Measurements from ENCODE around the gene POLR3F.

Gene POLR3F

GRCh38 chr20:18430172-18430826 lies 36.9 kb upstream of the POLR3F start:
- Histone ChIP-seq H3K18ac (ENCODE audit: low read length) (no peak overlapping the region), H3K36me3 (ENCODE audit: control insufficient read depth in 1 of 2, insufficient read depth in 2 of 2, low read length in 2 of 2) (no peaks in the 10 kb centered on the region), H4K91ac (ENCODE audit: low read depth, low read length) (no peak overlapping the region), H3K79me1 (ENCODE audit: low read length) (no peaks in the 10 kb centered on the region), H3K27me3 (ENCODE audit: insufficient read depth, low read length) (no peaks in the 10 kb centered on the region), H3K27ac (ENCODE audit: low read depth, low read length) (no peak overlapping the region), H3K4me3 (ENCODE audit: low read depth, low read length) (no peak overlapping the region), H3K9ac (ENCODE audit: low read length) (no peak overlapping the region), H3K9me3 (ENCODE audit: insufficient read depth, low read depth, low read length) (no peaks in the 10 kb centered on the region), H3K4ac (ENCODE audit: low read depth, low read length) (no peak overlapping the region), H4K12ac (ENCODE audit: low read depth, low read length) (no peak overlapping the region), H2BK5ac (ENCODE audit: low read depth, low read length, poor library complexity) (no peak overlapping the region), H2AFZ (ENCODE audit: insufficient read depth, low read length, poor library complexity) (no peak overlapping the region), H3K4me1 (ENCODE audit: control insufficient read depth in 1 of 2, insufficient read depth in 2 of 2, low read length in 2 of 2) (no peaks in the 10 kb centered on the region), H2BK12ac (ENCODE audit: low read length) (no peak overlapping the region), H3K4me2 (ENCODE audit: low read length) (no peak overlapping the region), H3K23ac (ENCODE audit: low read length) (no peak overlapping the region), H3K14ac (ENCODE audit: low read length) (no peak overlapping the region), H4K8ac (ENCODE audit: low read depth, low read length) (no peak overlapping the region), H3K79me2 (ENCODE audit: control insufficient read depth, insufficient read depth, low read length, poor library complexity) (no peaks in the 10 kb centered on the region), H2BK120ac (ENCODE audit: insufficient read depth, low read length, poor library complexity) (no peak overlapping the region), H2AK5ac (ENCODE audit: low read length) (no peak overlapping the region)
- DNase-seq, result no peak
- WGBS (ENCODE audit: extremely low coverage, insufficient coverage, insufficient read length), result no CpG with 5 or more reads among the region's 9 CpGs

- H2AFZ ChIP-seq (ENCODE audit: insufficient read depth, low read length, poor library complexity), result no peak overlapping the region
- H2BK120ac ChIP-seq (ENCODE audit: insufficient read depth, low read length, poor library complexity), result no peak overlapping the region
- H3K36me3 ChIP-seq (ENCODE audit: control insufficient read depth in 1 of 2, insufficient read depth in 2 of 2, low read length in 2 of 2), result no peaks in the 10 kb centered on the region
- H3K4me3 ChIP-seq (ENCODE audit: low read depth, low read length), result no peak overlapping the region
- H4K8ac ChIP-seq (ENCODE audit: low read depth, low read length), result no peak overlapping the region
- no peaks in the 10 kb centered on the region for H3K79me2 ChIP-seq (ENCODE audit: control insufficient read depth, insufficient read depth, low read length, poor library complexity)
- H3K23ac ChIP-seq (ENCODE audit: low read length), result no peak overlapping the region
- no peak overlapping the region for H3K18ac ChIP-seq (ENCODE audit: low read length)
- no peak overlapping the region for H3K4me2 ChIP-seq (ENCODE audit: low read length)
- no peak overlapping the region for H3K4ac ChIP-seq (ENCODE audit: low read depth, low read length)
- H4K12ac ChIP-seq (ENCODE audit: low read depth, low read length), result no peak overlapping the region
- no peak overlapping the region for H2BK12ac ChIP-seq (ENCODE audit: low read length)
- no peak overlapping the region for H3K14ac ChIP-seq (ENCODE audit: low read length)
- H3K9ac ChIP-seq (ENCODE audit: low read length), result no peak overlapping the region
- no peak overlapping the region for H3K27ac ChIP-seq (ENCODE audit: low read depth, low read length)
- H2AK5ac ChIP-seq (ENCODE audit: low read length), result no peak overlapping the region
- H3K79me1 ChIP-seq (ENCODE audit: low read length), result no peaks in the 10 kb centered on the region
- no peaks in the 10 kb centered on the region for H3K27me3 ChIP-seq (ENCODE audit: insufficient read depth, low read length)
- no peak overlapping the region for H4K91ac ChIP-seq (ENCODE audit: low read depth, low read length)
- H2BK5ac ChIP-seq (ENCODE audit: low read depth, low read length, poor library complexity), result no peak overlapping the region
- DNase-seq, result peak; percentile 96
- no peaks in the 10 kb centered on the region for H3K4me1 ChIP-seq (ENCODE audit: control insufficient read depth in 1 of 2, insufficient read depth in 2 of 2, low read length in 2 of 2)
- WGBS (ENCODE audit: extremely low coverage, insufficient coverage, insufficient read length), result no CpG with 5 or more reads among the region's 6 CpGs
- H3K9me3 ChIP-seq (ENCODE audit: insufficient read depth, low read depth, low read length), result no peaks in the 10 kb centered on the region
These were observed 36.0 kb upstream of the POLR3F start for GRCh38 chr20:18431206-18431605.

- Histone ChIP-seq H3K9me3 (ENCODE audit: insufficient read depth, low read depth, low read length) (no peaks in the 10 kb centered on the region), H3K9ac (ENCODE audit: low read length) (no peak overlapping the region), H3K4me2 (ENCODE audit: low read length) (no peak overlapping the region), H3K14ac (ENCODE audit: low read length) (no peak overlapping the region), H4K12ac (ENCODE audit: low read depth, low read length) (no peak overlapping the region), H3K4me1 (ENCODE audit: control insufficient read depth in 1 of 2, insufficient read depth in 2 of 2, low read length in 2 of 2) (no peaks in the 10 kb centered on the region), H2BK5ac (ENCODE audit: low read depth, low read length, poor library complexity) (no peak overlapping the region), H3K79me2 (ENCODE audit: control insufficient read depth, insufficient read depth, low read length, poor library complexity) (no peaks in the 10 kb centered on the region), H3K4ac (ENCODE audit: low read depth, low read length) (no peak overlapping the region), H4K91ac (ENCODE audit: low read depth, low read length) (no peak overlapping the region), H2AFZ (ENCODE audit: insufficient read depth, low read length, poor library complexity) (no peak overlapping the region), H3K79me1 (ENCODE audit: low read length) (no peaks in the 10 kb centered on the region), H3K27me3 (ENCODE audit: insufficient read depth, low read length) (no peaks in the 10 kb centered on the region), H3K36me3 (ENCODE audit: control insufficient read depth in 1 of 2, insufficient read depth in 2 of 2, low read length in 2 of 2) (no peaks in the 10 kb centered on the region), H2BK12ac (ENCODE audit: low read length) (no peak overlapping the region), H3K18ac (ENCODE audit: low read length) (no peak overlapping the region), H3K27ac (ENCODE audit: low read depth, low read length) (no peak overlapping the region), H3K4me3 (ENCODE audit: low read depth, low read length) (no peak overlapping the region), H3K23ac (ENCODE audit: low read length) (no peak overlapping the region), H2BK120ac (ENCODE audit: insufficient read depth, low read length, poor library complexity) (no peak overlapping the region), H2AK5ac (ENCODE audit: low read length) (no peak overlapping the region), H4K8ac (ENCODE audit: low read depth, low read length) (no peak overlapping the region)
- no CpG with 5 or more reads among the region's 2 CpGs for WGBS (ENCODE audit: extremely low coverage, insufficient coverage, insufficient read length)
- DNase-seq, result no peak
These were observed 30.3 kb upstream of the POLR3F start for GRCh38 chr20:18436847-18437246.

- no peaks in the 10 kb centered on the region for H3K79me1 ChIP-seq (ENCODE audit: low read length)
- no peak overlapping the region for H2AK5ac ChIP-seq (ENCODE audit: low read length)
- no peak overlapping the region for H3K18ac ChIP-seq (ENCODE audit: low read length)
- no peaks in the 10 kb centered on the region for H3K27me3 ChIP-seq (ENCODE audit: insufficient read depth, low read length)
- no peak overlapping the region for H2BK12ac ChIP-seq (ENCODE audit: low read length)
- H3K27ac ChIP-seq (ENCODE audit: low read depth, low read length), result no peak overlapping the region
- no peaks in the 10 kb centered on the region for H3K4me1 ChIP-seq (ENCODE audit: control insufficient read depth in 1 of 2, insufficient read depth in 2 of 2, low read length in 2 of 2)
- H3K9ac ChIP-seq (ENCODE audit: low read length), result no peak overlapping the region
- H2AFZ ChIP-seq (ENCODE audit: insufficient read depth, low read length, poor library complexity), result no peak overlapping the region
- H3K4ac ChIP-seq (ENCODE audit: low read depth, low read length), result no peak overlapping the region
- no peak overlapping the region for H2BK5ac ChIP-seq (ENCODE audit: low read depth, low read length, poor library complexity)
- H4K12ac ChIP-seq (ENCODE audit: low read depth, low read length), result no peak overlapping the region
- no peak overlapping the region for H4K8ac ChIP-seq (ENCODE audit: low read depth, low read length)
- no peak overlapping the region for H3K4me2 ChIP-seq (ENCODE audit: low read length)
- H3K23ac ChIP-seq (ENCODE audit: low read length), result no peak overlapping the region
- no peaks in the 10 kb centered on the region for H3K9me3 ChIP-seq (ENCODE audit: insufficient read depth, low read depth, low read length)
- H3K36me3 ChIP-seq (ENCODE audit: control insufficient read depth in 1 of 2, insufficient read depth in 2 of 2, low read length in 2 of 2), result no peaks in the 10 kb centered on the region
- H2BK120ac ChIP-seq (ENCODE audit: insufficient read depth, low read length, poor library complexity), result no peak overlapping the region
- H3K4me3 ChIP-seq (ENCODE audit: low read depth, low read length), result no peak overlapping the region
- H4K91ac ChIP-seq (ENCODE audit: low read depth, low read length), result no peak overlapping the region
- no CpG with 5 or more reads among the region's 1 CpG for WGBS (ENCODE audit: extremely low coverage, insufficient coverage, insufficient read length)
- DNase-seq, result no peak
- no peaks in the 10 kb centered on the region for H3K79me2 ChIP-seq (ENCODE audit: control insufficient read depth, insufficient read depth, low read length, poor library complexity)
- no peak overlapping the region for H3K14ac ChIP-seq (ENCODE audit: low read length)
These were observed 26.8 kb upstream of the POLR3F start for GRCh38 chr20:18440403-18440802.
